HG03066 (cell line): ENCODE measurements around the gene FA2H.
"Not testable (repeated sequence)": the region's sequence is repeated elsewhere in the genome, so short reads cannot be mapped to it uniquely, and the experiment has no call there.

ENCODE experiments used
- ATAC-seq: cut with Tn5 transposase; IDR thresholded peaks from one replicate; pipeline ENCODE4 v1.9.1; 2021; ENCODE audit warnings: low read depth; ENCODE audit not compliant: unreplicated experiment

Gene FA2H

GRCh38 chr16:74770831-74771526 lies 3.6 kb downstream of the FA2H start:
- ATAC-seq: no peak

DNA sequence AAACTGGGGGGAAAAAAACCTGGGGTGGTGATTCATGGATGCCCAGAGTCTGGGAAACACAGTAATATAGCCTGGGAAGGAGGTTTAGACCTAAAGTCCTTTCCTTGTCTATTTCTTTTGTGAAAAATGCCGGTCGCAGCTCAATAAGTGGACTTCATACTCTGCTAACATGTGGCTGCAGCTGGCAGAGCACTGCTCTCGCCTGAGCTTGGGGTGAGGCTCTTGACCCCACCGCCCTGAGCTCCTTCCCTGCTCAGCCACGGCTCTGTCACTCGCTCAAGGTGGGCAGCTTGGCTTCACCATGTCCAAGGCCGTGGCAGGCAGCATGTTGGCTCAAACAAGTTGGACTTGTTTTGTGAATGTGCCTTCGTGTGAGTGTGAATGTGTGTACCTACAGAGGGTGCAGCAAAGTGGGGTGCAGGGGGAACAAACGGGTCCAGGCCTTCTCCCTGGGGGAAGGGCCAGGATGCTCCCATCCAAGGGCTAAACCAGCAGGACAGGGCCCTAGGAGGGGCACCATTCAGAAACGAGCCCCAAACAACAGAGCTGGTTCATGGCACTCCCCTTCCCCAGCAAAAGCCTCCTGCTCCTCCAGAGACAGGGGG lies 4.9 kb downstream of the FA2H start:
- no peak for ATAC-seq

GRCh38 chr16:74768239-74768638 lies 6.4 kb downstream of the FA2H start:
- no peak for ATAC-seq

DNA sequence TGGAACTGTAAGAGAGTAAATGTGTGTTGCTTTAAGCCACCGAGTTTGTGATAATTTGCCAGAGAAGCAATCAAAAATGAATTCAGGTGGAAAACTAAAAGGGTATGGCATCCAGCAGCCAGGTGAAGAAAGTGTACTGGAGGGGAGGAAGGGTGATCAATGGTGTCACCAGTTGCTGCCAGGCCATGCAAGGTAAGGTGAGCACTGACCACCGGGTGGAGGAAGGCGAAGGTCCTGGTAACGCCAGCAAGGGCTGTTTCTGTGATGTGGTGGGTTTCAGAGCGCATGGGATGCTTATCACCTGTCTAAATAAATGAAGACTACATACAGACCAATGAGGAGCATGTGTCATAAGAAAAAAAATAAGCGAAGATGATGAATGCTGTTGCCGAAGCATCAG lies 6.9 kb downstream of the FA2H start:
- ATAC-seq: no peak

DNA sequence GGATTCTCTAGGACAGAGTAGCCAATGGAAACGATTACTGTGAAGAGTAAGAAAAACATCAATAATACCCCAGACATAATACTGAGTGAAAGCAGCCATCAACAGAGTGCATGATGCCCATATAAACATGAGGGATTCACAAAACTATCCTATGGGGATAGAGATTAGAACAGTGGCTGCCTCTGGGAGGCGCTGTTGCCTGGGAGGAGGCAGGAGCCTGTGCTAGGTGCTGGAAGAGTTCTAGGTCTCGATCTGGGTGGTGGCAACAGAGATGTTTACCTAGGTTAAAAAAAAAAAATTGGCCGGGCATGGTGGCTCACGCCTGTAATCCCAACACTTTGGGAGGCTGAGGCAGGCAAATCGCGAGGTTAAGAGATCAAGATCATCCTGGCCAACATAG lies 7.9 kb downstream of the FA2H start:
- ATAC-seq: no peak

DNA sequence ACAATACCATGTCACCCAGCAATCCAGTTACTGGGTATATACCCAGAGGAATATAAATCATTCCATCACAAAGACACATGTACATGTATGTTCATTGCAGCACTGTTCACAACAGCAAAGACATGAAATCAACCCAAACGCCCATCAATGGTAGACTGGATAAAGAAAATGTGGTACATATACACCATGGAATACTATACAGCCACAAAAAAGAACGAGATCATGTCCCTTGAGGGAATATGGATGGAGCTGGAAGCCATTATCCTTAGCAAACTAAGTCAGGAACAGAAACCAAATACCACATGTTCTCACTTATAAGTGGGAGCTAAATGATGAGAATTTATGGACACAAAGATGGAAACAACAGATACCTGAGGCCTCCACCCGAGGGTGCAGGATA lies 10.4 kb downstream of the FA2H start:
- ATAC-seq: not testable (repeated sequence)

GRCh38 chr16:74761665-74762064 lies 13.0 kb downstream of the FA2H start:
- no peak for ATAC-seq

DNA sequence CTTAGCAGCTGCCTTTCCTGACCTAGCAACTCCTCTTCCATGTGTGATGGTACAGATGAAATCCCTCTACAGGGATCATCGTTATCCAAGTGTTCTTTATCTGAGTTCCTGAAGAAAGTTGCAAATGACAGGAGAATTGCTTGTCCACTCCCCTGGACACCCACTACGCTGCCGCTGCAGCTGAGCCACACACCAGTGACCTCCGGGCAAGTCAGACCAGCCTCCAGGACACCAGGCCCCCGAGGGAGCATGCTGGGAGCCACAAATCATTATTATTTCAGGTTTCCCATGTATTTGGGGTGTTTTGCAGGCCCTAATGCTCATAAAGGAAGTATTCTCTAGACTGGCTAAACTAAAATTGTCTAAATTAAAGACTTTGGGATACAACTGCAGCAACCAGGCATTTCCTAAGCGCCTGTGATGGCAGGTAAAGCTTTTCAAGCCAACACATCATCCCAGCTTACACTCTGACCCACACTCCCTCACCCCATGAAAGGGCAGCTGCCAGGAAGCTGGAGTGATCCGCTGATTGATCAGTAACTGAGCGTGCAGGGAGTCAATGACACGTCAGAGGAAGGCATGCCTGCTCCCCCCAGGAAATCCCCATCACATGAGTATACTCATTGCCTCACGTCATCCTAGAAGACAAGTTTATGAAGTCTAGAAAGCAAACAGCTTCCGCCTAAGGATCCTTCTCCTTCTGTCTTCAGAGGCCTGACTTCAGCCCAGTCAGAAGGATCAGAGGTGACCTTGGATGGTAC lies 14.4 kb downstream of the FA2H start:
- no peak for ATAC-seq

GRCh38 chr16:74759564-74759963 lies 15.1 kb downstream of the FA2H start:
- no peak for ATAC-seq

DNA sequence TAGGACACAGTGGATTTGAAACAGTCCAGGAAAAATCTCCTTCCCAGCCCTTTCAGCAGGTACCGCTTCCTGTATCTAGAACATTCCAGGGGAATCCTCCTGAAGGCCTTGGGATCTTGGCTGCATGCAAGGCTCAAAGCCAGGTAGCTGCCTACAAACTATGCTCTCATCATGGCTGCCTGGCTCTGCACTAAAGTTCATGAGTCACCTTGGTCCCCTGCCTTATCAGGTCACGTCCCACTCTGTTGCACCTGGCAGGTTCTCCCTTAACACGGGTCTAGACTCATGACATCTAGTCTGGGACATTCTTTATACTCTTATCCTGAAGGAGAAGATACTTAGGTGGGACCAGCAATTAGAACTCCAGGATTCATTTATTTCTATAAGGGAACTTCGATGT lies 15.8 kb downstream of the FA2H start:
- ATAC-seq: no peak

GRCh38 chr16:74757349-74757748 lies 17.3 kb downstream of the FA2H start:
- ATAC-seq: no peak

DNA sequence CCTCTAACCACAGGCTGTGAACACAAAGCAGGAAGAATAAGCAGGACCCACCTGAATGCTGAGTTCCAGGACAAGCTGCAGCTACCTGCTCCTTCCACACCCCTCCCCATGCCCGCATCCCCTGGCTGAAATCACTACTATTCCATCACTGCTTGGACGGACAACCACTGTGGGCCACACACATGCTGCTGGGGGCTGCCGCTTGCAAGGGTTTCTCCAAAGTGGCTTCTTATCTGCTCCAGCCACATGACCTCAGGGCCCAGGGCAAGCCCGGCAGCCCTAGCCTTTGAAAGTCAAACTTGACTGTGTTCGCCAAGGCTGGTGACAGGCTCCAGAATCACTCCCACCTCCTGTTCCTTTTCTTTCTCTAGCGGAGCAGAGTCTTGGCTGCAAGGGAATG lies 18.4 kb downstream of the FA2H start:
- ATAC-seq: no peak

GRCh38 chr16:74753180-74753579 lies 21.4 kb downstream of the FA2H start:
- no peak for ATAC-seq

GRCh38 chr16:74752756-74753155 lies 21.9 kb downstream of the FA2H start:
- no peak for ATAC-seq

GRCh38 chr16:74752258-74752657 lies 22.4 kb downstream of the FA2H start:
- no peak for ATAC-seq

- ATAC-seq: no peak
These were observed 23.0 kb downstream of the FA2H start for GRCh38 chr16:74751658-74752057.

DNA sequence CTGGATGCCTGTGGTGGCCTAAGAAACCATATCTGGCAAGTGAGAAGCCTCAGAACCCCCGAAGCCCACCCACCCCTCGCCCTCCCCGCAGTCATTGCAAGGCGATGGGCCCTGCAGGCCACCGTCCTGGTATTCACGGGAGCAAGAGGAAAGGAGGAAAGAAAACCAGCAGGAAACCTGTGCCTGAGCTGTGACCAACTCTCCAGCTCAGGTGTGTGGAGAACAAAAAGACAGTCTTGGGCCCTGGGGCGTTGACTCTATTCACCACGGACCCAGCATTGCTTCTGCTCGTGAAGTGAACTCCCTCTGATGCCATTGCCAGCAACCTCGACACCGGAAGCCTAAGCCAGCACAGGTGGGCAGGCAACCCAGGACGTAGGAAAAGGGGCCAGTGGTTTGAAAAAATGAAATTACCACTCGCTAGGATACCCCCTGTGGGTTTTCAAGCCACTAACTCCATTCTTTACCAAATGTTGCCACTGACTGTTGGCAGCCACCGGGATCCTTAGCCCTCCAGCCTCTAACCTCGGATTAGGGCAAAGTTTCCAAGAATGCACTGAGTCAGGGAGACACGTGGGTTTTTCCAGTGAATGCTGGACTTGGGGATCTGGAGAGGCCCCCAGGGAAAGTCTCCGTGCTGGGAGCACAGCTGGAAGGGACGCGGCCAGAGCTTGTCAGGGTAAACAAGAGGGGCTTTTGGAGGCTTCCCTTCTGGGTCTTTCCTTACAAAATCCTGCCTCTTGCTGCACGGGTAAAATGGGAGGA lies 25.1 kb downstream of the FA2H start:
- no peak for ATAC-seq

DNA sequence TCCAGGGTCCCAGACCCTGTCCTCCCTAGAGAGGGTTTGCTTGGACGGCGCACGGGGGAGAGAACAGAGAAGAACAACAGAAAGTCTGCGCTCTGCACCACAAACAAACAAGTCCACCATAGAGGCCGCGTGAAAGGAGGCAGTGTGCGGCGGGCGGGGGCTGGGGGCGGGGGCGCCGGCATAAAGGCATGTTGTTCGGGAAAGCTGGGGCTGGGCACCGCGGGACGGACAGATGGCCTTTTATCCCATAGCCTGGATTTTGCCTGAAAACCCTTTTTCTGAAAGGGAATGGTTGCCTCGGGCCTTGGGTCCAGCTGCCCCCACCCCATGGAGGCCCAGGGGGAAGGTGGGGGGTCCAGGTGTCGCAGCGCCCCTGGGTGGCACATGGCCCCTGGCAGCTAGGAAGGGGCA lies 26.0 kb downstream of the FA2H start:
- ATAC-seq: no peak

DNA sequence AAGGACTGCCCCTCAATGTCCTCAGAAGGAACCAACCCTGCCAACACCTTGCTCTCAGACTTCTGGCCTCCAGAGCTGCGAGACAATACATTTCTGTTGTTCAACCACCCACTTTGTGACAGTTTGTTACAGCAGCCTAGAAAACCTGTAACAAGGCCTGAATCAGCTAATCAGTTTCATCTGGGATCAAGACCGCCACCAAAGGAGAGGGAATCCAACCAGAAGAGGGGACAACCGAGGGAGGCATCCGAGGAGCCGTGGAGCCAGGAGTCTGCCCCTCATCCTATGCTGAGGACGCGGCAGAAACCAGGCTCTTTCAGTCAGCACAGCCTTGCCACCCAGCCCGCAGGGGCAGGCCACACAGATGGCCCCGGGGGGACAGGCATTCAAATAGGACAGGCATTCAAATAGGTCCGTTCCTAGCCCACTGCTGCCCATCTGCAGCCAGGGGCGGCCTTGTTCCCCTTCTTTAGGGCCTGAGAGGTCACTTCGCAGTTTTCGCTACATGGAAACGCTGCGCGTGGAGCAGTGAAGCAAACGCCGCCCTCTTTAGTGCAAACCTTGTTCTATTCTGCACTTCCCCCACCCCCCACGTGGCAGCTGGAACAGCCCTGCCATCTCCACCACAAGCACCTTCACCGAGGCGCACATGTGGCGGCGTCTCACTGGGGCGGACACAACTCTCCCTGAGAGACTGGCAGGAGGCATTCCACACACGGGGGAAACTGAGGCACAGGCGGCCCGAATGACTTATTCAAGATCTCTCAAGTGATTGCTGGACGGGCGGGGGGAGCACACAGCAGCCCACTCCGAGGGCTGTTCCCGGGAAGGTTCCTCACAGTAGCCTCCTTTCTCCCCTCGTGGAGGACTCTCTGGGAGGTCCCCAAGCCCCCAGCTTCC lies 26.7 kb downstream of the FA2H start:
- no peak for ATAC-seq

- no peak for ATAC-seq
These were observed 28.7 kb downstream of the FA2H start for GRCh38 chr16:74745926-74746325.
